HG02938 (cell line): ENCODE measurements around the gene PKD1.

ENCODE experiments used
- ATAC-seq: cut with Tn5 transposase; IDR thresholded peaks from one replicate; pipeline ENCODE4 v1.9.1; 2021; ENCODE audit warnings: mild to moderate bottlenecking, moderate library complexity; ENCODE audit not compliant: unreplicated experiment

PKD1 gene

GRCh38 chr16:2056681-2057407, 78.9 kb downstream of the PKD1 start:
- no peak for ATAC-seq

DNA sequence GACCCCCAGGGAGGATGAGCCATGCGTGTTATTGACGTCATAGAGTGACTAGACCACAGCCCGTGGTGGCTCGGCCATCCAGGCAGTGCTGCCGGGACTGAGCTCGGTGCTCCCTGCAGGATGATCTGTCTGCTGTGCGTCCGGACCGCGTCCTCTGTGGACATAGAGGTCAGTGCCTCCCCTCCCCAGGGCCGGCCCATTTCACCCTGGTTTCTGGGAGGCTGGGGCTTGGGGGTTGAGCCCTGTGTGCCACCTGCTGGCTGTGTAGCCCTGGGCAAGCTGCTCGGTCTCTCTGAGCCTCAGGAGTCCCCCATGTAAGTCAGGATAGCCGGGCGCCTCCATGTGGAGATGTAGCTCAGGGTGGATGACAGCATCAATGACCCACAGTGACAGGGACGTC, 79.6 kb downstream of the PKD1 start:
- ATAC-seq: no peak

GRCh38 chr16:2054543-2055245, 81.0 kb downstream of the PKD1 start:
- ATAC-seq: no peak

DNA sequence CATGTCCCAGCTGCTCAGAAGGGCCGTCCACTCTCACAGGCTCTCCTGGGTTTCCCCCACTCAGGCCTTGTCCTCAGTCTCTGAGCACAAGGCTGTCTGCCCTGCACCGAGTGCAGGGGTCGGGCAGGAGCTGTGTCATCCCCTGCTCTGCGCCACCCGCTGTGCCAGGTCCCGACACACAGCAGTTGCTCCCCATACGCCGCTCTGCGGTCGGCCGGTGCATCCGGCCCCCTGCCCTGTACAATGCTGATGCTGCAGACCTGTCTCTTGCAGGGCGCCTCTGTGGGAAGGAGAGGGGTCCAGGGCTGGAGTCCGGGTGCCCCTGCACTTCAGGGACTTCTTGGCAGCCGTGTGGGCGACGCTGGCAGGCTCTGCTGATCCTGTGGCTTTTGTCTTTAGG, 81.8 kb downstream of the PKD1 start:
- no peak for ATAC-seq

- ATAC-seq: no peak
Measured at GRCh38 chr16:2053211-2053610, 82.5 kb downstream of the PKD1 start.

DNA sequence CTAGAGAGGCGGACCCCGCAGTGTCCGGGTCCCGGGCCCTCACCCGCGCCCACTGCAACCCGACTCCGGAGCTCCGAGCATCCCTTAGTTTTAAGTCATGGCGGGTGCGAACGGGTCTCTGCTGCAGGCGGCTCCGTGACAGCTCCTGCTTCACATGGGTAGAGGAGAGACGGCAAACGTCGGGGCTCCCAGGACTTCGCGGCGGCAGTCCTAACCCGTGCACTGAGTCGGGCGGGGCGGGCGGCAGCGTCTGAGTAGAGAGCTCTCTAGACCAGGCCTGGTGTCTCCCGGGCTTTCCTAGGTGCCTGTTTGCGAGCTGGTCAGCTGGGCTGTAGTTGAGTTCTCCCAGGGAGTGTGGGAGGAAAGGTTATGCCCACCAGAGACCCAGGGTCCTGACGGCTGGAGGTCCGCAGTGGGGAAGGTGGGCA, 87.6 kb downstream of the PKD1 start:
- peak; percentile 18 for ATAC-seq

- peak; percentile 82 for ATAC-seq
Measured at GRCh38 chr16:2047330-2048115, 88.2 kb downstream of the PKD1 start, which contains the start of the genes NTHL1 and TSC2. Gene NTHL1, minus strand, starts transcription at chr16:2047834. Its CDS starts 11 bp downstream, at chr16:2047823. Gene TSC2, plus strand, starts transcription at chr16:2047985. Its CDS starts 631 bp downstream, at chr16:2048616.

DNA sequence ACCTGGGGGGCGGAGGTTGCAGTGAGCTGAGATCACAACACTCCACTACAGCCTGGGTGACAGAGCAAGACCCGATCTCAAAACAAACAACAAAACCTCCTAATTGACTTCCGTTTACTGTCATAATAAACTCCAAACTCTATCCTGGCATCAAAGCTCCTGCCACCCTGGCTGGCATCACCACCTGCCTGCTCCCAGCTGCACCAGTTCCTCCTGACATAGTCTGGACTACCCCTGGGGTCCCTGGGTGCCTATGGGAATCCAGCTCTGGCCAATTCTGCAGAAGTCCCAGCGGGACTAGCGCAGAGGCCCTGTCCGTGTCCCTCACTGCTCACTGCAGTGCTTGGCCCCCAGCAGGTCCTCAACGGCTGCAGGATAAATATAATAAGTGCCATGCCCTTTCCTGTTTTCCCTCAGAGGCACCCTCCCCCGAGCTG, 88.8 kb downstream of the PKD1 start:
- no peak for ATAC-seq

GRCh38 chr16:2045965-2046892, 89.5 kb downstream of the PKD1 start:
- no peak for ATAC-seq

GRCh38 chr16:2044541-2044940, 91.2 kb downstream of the PKD1 start:
- no peak for ATAC-seq

DNA sequence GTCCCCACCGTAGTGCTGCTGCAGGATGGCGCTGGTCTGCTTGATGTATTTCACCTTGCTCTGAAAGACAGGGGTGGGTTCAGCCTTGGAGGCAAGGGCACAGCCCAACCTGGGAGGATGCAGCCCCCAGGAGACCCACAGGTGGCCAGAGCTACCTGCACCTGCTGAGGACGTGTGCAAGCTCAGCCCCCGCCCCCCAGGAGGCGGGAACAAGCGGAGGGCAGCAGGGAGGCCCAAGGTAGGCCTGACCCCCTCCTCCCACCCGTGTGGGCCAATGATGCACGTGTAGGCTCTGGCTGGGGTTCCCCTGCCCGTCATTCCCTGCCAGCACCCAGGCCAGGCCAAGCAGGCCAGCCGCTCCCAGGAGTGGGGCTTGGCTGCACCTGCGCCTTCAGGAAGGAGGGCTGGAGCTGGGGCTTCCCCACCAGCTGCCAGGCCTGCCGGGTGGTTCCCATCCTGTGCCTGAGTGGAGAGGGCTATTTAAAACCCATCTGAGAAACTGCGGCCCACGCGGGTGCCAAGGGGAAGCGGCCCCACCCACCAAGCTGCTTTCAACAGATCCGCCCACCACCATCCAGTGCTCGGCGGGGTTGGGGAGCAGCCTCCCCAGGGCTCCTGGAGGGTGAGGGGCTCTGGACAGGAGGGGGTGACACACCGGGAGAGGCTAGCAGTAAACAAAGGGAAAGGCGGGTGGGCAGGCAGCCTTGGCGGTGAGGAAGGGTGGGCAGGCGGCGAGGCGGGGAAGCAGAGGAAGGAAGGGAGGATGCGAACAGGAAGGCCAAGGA, 91.8 kb downstream of the PKD1 start:
- ATAC-seq: no peak

- no peak for ATAC-seq
Measured at GRCh38 chr16:2042986-2043666, 92.6 kb downstream of the PKD1 start.

GRCh38 chr16:2042171-2042985, 93.3 kb downstream of the PKD1 start:
- ATAC-seq: no peak

DNA sequence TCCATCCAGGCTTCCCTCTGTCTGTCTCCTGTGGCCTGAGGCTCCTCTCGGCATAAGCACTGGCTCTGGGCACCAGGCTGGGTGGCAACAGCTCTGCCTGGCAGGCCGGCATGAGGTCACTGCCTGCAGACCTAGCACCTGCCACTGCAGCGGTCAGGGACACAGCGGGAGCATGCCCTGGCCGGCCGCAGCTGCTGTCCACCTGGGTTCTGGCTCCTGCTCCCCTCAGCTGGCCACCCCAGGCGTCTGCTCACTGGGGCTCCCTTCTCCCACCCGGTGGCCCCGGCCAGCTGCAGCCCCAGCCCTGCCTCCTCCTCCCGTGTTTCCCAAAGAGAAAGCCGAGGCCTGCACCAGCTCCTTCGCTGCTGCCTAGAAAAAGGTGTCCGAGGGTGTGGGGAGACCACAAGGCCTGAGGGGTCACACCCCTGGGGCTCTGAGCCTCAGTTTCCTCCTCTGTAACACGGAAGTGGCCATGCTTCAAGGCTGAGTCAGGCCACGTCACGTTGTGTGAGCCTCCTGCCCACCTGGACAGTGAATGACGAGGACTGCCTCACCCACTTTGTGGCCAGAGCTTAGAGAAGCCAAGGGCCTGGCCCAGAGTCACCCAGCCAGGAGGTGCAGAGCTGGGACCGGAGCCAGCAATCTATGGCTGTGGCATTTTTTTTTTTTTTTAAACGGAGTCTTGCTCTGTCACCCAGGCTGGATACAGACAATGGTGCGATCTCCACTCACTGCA, 94.7 kb downstream of the PKD1 start:
- no peak for ATAC-seq

GRCh38 chr16:2040041-2040786, 95.5 kb downstream of the PKD1 start:
- ATAC-seq: no peak

GRCh38 chr16:2039274-2040031, 96.2 kb downstream of the PKD1 start:
- no peak for ATAC-seq
